Stimulated activated CD8-positive, alpha-beta memory T cell treated with anti-CD3 and anti-CD28 coated beads, Interleukin-7, amount 100 ng/mL, for 4 hours (primary cell): ENCODE data around the gene PLOD2.

Source experiments
- DNase-seq, 2 donors: peaks; one replicate each; pipeline ENCODE4 v3.0.0-alpha.2; 2020; ENCODE audit warnings: low read depth in 2 of 2

Gene PLOD2

DNA sequence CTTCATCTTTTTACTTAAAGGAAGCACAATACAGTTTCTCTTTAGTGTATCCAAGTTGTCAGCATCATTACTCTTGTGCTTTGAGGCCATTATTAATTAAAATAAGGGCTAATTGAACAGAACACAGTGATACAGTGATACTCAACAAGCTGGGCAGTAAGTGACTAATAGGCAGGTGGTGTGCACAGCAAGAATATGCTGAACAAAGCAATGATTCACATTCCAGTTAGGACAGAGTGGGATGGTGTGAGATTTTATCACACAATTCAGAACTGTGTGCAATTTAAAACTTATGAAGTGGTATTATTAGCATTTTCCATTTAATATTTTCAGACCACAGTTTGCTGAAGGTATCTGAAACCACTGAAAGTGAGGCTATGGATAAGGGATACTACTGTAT is 116.9 kb downstream of the PLOD2 start:
- DNase-seq: no peak

DNA sequence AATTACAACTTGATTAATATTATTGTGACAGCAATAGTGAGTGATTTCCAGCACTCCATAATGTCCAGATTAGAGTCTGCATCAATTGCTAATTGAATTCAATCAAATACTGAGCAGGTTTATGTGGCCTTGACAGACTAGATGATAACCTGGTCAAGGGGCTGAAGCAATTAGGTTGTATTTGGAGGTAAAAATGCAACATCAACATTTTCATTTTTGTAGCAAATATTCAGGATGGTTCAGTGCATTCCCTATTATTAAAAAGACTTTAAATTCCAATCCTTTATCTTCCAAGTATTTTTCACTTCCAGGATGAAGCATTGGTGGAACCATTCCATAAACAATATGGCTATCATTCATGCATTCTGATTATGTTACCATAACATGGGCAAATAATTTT is 120.4 kb downstream of the PLOD2 start:
- DNase-seq: no peak

DNA sequence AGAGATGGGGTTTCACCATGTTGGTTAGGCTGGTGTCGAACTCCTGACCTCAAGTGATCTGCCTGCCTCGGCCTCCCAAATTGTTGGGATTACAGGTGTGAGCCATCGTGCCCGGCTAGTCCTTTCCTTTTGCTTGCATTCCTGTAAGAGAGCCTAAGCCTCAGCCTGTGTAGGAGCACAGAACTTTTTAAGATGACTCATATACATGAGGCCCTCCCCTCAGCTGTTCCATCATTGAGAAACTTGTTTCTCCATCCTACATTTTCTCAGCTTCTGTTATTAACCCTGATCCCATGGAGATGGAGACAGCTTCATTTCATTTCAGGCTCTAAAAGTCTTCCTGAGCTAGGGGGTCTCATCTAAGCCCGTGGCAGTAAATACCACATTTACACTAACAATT is 123.3 kb downstream of the PLOD2 start:
- DNase-seq: no peak

DNA sequence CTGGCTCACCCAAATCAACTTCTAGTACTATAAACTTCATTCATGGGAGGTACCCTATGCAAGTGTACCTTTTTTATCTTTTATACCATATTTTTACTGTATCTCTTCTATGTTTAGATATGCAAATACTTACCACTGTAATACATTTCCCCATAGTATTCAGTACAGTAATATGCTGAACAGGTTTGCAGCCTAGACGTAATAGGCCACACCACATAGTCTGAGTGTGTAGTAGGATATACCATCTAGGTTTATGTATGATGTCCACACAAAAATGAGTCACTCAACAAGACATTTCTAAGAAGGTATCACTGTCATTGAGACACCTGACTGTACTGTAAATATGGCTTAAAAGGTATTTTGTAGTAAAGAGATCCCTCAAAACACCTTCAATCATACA is 124.7 kb downstream of the PLOD2 start:
- no peak for DNase-seq

DNA sequence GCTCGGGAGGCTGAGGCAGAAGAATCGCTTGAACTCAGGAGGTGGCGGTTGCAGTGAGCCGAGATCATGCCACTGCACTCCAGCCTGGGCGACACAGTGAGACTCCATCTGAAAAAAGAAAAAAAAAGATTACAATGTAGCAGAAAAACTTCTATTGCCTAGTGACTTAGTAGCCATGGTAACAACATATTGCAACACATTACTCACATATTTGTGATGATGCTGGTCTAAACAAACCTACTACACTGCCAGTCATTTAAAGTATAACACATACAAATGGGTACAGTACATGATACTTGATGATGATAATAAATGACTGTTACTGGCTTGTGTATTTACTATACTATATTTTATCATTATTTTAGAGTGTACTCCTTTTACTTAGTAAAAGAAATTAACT is 125.6 kb downstream of the PLOD2 start:
- DNase-seq: no peak

DNA sequence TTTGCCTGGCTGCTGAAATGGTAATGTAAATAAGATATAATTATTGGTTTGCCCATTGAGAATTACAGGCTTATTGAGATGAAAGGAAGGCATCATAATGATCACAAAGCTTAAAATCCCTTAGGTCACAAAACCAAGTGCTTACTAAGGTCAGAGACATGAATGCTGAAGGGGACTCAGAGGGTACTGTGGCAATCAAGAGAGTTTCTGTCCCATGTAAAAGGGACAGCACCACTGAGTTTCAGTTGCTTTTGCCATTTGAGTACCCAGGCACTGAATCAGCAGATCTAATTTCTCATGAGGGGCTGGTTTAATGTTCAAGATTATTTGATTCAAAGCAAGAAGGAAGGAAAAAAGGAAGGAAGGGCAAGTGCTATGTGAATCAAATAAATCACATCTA is 127.0 kb downstream of the PLOD2 start:
- no peak for DNase-seq

DNA sequence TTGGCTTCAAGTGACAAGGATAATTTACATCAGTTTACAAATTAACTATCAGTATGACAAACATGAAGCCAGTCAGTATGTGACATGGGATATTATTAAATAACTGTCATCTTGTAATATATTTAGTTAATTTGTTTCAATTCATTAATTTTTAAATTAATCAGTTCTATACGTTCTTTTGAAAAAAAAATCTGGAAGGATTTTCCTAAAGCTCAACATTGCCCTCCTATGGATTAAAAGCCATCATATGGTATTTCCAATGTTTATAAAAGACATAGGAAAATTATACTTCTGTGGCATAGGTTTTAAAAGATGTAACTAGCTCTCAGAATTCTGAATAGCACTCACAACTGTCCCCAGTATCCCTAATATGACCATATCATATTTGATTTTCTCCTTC is 134.4 kb downstream of the PLOD2 start:
- DNase-seq: no peak

DNA sequence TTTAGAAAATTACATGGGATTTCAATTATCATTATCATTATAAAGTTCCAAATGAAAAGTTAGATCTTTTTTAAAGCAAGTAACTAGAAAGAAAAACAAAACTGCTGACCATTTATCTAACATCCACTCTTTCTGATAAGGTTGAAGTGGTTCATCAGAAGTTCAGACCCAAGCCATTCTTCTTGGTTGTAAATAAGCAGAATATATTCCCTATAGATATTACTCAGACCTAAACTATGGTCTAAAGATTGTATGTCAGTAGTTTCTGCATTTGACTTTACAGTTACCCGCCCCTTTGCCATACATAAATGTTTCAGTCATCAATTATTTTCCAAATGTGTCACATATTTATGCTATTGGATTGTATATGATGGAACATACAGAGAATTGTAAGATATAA is 136.7 kb downstream of the PLOD2 start:
- no peak for DNase-seq

DNA sequence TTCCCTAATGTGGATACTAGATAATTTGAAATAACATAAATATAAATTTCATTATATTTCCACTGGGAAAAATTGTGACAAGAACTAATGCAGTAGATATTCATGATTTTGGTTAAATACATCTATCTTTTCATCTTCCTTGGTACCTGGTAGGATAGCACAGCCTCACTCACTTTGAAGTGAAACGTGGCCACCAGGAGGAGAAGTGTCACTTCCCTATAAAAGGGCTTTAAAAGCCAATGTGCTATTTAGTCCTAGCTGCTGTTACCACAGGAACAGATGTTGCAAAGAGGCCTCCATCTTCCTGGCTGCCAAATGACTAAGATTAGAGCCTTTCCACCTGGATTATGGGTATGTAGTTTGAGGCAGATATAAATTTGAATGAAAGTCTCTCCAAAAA is 140.0 kb downstream of the PLOD2 start:
- no peak for DNase-seq

DNA sequence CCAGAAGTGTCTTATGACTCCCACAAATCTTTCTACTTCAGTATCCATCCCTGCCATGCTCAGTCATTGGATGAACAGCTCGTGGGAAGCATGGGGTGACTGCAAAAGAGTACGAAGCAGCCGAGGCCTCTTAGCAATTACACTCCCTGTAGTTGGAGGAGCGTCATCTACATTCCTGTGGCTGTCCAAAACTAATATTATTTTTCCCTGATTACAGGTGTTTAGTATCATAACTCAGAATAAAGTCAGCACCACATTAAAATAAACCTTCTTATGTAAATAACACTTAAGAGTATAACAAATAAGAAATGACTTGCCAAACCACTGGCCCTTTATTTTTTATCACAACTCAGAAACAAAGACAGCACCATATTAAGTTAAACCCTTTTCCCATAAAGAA is 141.5 kb downstream of the PLOD2 start:
- no peak for DNase-seq
